ENCODE results near the gene TMEM184A.

TMEM184A gene

DNA sequence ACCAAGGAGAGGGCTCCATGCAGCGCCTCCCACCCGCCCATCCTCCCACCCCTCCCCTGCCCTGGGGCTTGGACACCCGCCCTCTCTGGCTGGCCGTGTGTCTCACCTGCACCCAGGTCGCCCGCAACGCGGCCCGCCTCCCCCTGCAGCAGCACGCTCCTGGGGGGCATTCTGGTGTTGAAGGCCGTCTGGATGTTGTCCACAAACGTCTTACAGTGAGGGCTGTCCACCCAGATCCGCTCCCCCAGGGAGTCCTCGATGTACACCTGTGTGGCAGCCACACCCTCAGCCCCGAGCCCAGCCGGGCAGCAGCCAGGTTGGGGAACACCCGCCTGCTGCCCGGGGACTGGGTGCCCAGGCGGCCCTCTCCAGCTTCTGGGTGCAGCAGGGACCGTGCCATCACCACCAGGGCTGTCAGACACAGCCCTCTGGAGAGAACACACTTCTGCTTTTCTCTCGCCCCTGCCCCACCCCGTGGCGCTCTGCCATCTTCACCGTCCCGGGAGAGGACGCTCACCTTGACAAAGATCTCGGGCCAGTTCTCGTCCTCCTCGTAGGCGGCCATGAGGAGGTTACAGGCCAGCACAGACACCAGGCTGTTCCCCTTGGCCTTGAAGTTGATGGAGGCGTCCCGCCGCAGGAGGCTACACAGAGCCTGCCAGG is 56.5 kb downstream of the TMEM184A start:
- DNase-seq, result no peak

DNA sequence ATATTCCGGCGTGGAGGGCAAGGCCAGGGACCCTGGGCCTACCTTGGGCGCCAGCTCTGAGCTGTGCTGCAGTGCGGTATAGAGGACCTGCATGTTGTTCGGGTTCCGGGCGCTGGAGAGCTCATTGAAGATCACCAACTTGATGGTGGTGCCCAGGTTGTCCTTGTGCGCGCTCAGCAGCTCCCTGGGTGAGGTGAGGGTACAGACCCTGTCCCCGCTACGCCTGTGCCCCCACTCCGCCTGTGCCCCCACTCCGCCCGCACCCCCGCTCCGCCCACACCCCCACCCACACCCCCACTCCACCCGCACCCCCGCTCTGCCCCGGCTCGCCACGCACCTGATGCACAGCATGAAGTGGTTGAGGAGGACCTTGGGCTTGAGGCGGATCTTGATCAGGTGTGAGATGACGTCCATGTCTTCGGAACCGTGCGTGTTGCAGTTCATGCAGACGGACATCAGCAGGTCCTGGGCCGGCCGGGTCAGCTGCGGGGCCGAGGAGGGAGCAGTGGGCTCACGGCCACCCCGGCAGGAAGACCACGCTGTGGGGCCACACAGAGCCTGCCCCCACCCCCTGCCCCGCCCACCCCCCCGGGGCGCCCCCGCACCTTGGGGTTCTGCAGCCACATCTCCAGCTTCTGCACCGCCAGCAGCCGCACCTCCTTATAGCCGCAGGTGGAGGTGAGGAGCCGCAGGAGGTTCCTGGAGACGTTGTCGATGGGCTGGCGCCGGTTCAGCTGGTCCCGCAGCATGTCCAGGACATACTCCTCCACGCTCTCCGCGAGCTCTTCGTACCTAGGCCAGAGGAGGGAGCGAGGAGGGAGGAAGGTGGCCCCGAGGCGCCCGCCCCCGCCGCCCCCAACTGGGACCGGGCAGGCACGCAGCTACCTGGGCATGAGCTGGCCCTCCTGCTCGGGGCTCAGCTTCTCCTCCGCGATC is 57.4 kb downstream of the TMEM184A start:
- no peak for DNase-seq

DNA sequence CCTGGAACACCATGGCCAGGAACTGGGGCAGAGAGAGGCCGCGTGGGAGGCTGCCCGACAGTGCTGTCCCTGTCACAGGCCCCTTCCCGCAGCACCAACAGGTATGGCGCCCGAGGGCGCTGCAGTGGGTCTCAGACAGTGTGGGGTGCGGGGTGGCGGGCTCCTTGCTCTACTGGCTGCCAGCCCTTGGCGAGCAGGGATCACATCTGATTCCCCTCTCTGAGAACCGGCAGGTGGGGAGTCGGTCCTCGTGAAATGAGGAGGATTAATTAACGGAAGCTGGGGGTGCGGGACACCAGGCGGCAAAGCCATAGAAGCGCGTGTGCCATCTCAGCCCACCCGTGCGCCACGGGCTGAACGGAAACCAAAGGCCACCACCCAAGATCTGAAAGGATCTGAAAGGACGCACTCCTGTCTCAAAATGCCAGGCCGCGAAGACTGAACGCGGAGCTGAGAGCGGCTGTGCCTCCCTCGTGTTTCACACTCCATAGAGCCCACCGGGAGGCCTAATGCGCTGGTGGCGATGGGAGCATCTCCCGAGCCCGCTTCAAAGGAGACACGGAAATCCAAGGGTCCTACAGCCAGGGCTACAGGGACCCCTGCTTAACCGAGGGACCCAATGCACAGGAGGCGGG is 58.6 kb downstream of the TMEM184A start:
- DNase-seq, result no peak

DNA sequence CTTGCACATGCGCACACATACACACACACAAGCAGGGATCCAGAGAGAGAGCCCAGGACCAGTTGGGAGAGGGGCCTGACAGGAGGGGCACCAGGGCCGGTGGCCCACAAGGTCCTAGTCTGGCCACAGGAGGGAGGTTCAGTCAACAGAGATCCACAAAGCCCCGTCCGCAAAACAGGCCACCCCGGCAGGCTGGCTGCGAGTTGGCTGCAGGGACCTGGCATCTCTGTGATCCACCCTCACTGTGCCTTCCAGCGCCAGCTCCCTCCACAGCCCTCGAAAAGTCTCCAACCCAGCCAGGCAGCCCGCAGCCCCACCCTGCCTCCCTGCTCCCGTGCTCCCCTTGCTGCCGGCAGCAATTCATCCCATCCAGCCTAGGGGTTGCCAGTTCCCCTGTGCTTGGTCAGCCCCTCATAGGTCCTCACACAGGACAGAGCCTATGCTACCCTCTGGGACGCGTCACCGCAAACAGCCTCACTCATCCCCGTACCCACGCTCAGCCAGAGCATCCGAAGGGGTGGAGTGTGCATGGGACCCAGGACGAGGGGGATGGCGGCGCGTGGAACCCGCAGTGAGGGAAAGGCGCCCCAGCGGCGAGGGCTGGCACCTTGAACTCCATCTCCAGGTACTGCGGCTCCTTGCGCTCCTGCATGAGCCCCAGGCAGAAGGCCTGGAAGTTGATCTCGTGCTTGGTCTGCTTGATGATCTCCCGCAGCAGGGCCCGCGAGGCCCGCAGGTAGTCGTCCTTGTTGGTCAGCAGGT is 59.3 kb downstream of the TMEM184A start:
- DNase-seq, result no peak

DNA sequence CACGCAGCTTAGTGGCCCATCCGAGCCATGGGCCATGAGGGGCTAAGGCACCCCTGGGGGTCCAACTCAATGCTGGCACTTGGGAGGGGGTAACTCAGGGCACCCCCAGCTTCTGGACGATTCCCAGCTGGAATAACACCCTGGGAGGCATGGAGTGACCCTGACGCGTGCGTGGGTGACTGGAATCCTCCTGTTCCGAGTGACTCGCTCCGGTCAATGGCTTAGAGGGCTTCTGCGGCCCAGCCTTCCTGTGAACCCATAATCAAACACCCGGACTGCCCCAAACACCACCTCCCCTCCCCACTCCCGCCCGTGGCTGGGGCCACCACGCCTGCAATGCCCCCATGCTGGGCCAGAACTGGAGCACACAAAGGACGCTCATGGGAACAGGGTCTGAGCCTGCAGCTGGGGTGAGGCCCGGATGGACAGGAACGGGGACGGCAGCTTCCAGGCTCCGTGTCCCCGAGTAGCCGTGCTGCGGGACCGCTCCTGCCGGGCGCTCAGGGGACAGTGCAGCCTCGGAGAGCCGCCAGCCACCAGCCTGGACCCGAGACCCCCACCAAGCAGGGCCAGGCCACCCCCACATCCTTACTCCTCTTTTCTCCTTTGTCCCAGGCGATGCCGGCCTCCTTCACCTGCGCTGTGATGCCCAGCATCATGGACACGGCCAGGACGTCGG is 60.3 kb downstream of the TMEM184A start:
- DNase-seq, result no peak

DNA sequence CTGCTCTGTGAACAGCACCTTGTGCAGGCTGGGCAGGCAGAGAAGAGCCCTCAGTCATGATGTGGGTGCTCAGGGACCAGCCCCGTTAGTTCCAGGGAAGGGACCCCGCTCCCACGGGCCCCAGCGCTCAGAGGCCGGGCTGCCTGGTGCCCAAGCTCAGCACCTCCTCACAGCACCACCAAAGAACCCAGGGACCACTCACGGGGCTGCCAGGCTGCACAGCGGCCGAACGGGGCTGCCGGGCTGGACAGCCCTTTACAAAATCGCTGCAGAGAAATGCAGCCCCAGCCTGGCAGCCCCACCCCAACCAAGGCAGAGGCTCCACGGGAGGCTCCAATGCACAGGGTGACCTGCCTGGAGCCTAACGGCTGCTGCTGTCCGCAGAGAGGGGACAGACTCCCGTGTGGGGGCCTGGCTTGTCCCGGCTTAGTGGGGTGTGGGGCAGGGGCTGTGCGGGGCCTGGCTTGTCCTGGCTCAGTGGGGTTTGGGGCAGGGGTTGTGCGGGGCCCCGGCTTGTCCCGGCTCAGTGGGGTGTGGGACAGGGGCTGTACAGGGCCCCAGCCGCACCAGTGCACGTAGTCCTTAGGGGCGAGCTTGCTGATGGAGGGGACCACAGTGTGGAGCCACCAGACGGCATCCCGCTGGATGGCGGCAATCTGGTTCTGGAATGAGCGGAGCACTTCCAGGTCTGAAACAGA is 61.0 kb downstream of the TMEM184A start:
- DNase-seq, result no peak

DNA sequence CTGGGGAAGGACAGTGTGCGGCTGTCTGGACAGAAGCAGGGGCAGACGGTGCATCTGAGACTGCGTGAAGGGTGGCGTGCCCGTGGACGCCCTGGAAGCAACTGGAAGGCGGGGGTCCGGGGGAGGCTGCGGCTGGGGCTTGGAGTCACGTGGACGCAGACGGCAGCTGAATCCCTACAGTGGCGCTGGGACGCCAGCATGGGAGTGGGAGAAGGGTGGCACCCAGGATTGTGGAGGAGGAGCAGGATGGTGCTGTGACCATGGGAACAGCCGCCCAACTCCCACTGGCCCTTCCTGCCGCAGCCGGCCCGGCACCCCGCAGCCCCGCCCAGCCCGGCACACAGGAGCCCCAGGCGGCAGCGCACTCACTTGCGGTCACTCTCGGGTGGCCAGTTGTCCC is 61.6 kb downstream of the TMEM184A start:
- DNase-seq, result no peak

DNA sequence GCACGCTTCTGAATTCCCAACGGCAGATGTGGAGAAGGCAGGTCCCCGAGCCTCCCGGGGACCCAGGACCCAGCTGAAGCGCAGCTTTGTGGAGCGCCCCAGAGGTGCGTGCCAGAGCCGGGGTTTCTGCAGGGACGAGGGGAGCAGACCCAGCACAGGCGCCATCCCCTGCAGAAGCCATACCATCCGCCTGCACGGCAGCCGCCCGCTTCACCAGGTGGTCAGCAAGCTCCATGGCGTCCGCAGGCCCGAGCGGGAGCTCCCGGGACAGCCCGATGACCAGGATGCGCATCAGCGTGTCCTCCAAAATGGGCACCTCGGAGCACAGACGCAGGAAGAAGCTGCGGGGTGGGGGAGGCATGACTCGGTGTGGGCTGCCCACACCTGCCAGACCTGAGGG is 62.4 kb downstream of the TMEM184A start:
- no peak for DNase-seq

DNA sequence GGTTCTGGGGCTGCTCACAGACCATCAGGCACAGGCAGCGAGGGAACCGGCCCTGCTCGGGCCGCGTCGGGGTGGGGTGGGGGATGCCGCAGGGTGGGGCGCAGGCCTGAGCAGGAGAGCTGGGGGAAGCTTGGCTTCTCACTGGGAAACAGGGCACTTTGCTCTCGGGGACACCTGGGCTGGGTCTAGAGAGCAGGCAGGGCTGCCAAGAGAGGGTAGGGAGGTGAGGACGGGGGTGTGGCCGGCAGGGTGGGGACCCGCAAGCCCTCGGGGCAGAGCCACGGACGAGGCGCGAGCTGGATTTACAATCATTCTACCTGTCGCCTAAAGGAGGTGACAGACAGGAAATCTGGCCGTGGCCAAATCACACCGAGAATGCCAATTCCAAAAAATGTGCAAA is 62.9 kb downstream of the TMEM184A start:
- no peak for DNase-seq

DNA sequence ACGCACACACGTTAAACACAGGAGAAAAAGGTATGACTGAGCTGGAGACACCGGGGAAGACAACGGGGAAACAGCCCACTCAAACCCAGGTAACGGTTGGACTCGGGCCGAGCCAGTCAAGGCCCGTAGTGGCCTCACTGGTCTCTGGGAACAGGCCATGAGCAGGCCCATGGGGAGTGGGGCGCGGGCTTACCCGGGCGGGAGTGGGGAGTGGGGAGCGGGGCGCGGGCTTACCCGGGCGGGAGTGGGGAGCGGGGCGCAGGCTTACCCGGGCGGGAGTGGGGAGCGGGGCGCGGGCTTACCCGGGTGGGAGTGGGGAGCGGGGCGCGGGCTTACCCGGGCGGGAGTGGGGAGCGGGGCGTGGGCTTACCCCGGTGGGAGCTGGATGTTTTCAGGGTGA is 63.4 kb downstream of the TMEM184A start:
- DNase-seq, result no peak
